ENCODE data around the gene ELK4. TPM values are rescaled to one million over a fixed set of nuclear protein-coding genes. Genes with fewer than 3 reads are reported as not detected.

The ELK4 gene
- total and polyA plus RNA-seq, 2 of the 13 experiments (the other 11 are each of a cell fraction or from before 2014, with no cell fraction given) = 8.3 to 13.1 TPM

GRCh38 chr1:205676002-205676401, 44.2 kb upstream of the ELK4 start (continued):
- TF ChIP-seq ZNF891 (CRISPR knock-in tag; IDR thresholded peaks at IDR 0.05) (0 out of 2 replicates have a peak, but pooled peaks have one; percentile 40), ARID4A (CRISPR knock-in tag; IDR thresholded peaks at IDR 0.05; ENCODE audit: borderline replicate concordance) (no peak; the same call in 1 of the 2 replicates), SAP130 (CRISPR knock-in tag; IDR thresholded peaks at IDR 0.05; ENCODE audit: low read depth) (peak; percentile 24; the same call in 1 of the 2 replicates), EHMT2 (IDR thresholded peaks at IDR 0.05; ENCODE audit: borderline replicate concordance, low read depth, low read length) (no peak), KAT8 (CRISPR knock-in tag; IDR thresholded peaks at IDR 0.05) (0 out of 2 replicates have a peak, but pooled peaks have one; percentile 35), ETV5 (CRISPR knock-in tag; IDR thresholded peaks at IDR 0.05; ENCODE audit: borderline replicate concordance) (peak; percentile 47; the same call in 1 of the 2 replicates), HMGA1 (CRISPR knock-in tag; conservative IDR thresholded peaks at IDR 0.05) (no peak), RXRB (CRISPR knock-in tag; IDR thresholded peaks at IDR 0.05; ENCODE audit: borderline replicate concordance) (peak; percentile 36; the same call in 1 of the 2 replicates), JUN (CRISPR knock-in tag; IDR thresholded peaks at IDR 0.05) (no peak), NRL (CRISPR knock-in tag; IDR thresholded peaks at IDR 0.05; ENCODE audit: borderline replicate concordance) (no peak), RBFOX2 (IDR thresholded peaks at IDR 0.05; ENCODE audit: low read depth, low read length) (no peak), CREM (IDR thresholded peaks at IDR 0.05) (peak; percentile 50; the same call in 1 of the 2 replicates), CREM (CRISPR knock-in tag; IDR thresholded peaks at IDR 0.05) (no peak), TBX2 (CRISPR knock-in tag; IDR thresholded peaks at IDR 0.05; ENCODE audit: borderline replicate concordance) (peak; percentile 30; the same call in 1 of the 2 replicates), MXD1 (CRISPR knock-in tag; IDR thresholded peaks at IDR 0.05) (peak; percentile 54; the same call in 1 of the 2 replicates)
- TF ChIP-seq, protein P1, sequence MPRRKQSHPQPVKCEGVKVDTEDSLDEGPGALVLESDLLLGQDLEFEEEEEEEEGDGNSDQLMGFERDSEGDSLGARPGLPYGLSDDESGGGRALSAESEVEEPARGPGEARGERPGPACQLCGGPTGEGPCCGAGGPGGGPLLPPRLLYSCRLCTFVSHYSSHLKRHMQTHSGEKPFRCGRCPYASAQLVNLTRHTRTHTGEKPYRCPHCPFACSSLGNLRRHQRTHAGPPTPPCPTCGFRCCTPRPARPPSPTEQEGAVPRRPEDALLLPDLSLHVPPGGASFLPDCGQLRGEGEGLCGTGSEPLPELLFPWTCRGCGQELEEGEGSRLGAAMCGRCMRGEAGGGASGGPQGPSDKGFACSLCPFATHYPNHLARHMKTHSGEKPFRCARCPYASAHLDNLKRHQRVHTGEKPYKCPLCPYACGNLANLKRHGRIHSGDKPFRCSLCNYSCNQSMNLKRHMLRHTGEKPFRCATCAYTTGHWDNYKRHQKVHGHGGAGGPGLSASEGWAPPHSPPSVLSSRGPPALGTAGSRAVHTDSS (CRISPR knock-in tag; conservative IDR thresholded peaks at IDR 0.05) = 0 out of 2 replicates have a peak, but pooled peaks have one; percentile 15
- TF ChIP-seq, protein P2, sequence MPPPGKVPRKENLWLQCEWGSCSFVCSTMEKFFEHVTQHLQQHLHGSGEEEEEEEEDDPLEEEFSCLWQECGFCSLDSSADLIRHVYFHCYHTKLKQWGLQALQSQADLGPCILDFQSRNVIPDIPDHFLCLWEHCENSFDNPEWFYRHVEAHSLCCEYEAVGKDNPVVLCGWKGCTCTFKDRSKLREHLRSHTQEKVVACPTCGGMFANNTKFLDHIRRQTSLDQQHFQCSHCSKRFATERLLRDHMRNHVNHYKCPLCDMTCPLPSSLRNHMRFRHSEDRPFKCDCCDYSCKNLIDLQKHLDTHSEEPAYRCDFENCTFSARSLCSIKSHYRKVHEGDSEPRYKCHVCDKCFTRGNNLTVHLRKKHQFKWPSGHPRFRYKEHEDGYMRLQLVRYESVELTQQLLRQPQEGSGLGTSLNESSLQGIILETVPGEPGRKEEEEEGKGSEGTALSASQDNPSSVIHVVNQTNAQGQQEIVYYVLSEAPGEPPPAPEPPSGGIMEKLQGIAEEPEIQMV (CRISPR knock-in tag; IDR thresholded peaks at IDR 0.05; ENCODE audit: low read depth) = no peak
- TF ChIP-seq, protein P3, sequence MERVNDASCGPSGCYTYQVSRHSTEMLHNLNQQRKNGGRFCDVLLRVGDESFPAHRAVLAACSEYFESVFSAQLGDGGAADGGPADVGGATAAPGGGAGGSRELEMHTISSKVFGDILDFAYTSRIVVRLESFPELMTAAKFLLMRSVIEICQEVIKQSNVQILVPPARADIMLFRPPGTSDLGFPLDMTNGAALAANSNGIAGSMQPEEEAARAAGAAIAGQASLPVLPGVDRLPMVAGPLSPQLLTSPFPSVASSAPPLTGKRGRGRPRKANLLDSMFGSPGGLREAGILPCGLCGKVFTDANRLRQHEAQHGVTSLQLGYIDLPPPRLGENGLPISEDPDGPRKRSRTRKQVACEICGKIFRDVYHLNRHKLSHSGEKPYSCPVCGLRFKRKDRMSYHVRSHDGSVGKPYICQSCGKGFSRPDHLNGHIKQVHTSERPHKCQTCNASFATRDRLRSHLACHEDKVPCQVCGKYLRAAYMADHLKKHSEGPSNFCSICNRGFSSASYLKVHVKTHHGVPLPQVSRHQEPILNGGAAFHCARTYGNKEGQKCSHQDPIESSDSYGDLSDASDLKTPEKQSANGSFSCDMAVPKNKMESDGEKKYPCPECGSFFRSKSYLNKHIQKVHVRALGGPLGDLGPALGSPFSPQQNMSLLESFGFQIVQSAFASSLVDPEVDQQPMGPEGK (CRISPR knock-in tag; IDR thresholded peaks at IDR 0.05) = peak; percentile 97
- TF ChIP-seq, protein P4, sequence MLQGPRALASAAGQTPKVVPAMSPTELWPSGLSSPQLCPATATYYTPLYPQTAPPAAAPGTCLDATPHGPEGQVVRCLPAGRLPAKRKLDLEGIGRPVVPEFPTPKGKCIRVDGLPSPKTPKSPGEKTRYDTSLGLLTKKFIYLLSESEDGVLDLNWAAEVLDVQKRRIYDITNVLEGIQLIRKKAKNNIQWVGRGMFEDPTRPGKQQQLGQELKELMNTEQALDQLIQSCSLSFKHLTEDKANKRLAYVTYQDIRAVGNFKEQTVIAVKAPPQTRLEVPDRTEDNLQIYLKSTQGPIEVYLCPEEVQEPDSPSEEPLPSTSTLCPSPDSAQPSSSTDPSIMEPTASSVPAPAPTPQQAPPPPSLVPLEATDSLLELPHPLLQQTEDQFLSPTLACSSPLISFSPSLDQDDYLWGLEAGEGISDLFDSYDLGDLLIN (CRISPR knock-in tag; IDR thresholded peaks at IDR 0.05; ENCODE audit: borderline replicate concordance) = no peak
